DMS 273 (cell line): ENCODE data around the gene MLX.
"Not testable (repeated sequence)": the region's sequence is repeated elsewhere in the genome, so short reads cannot be mapped to it uniquely, and the experiment has no call there.

Source experiments
- DNase-seq: peaks from one replicate; lab custom pipeline; 2025; ENCODE audit not compliant: unreplicated experiment; lab: John Stamatoyannopoulos, UW

MLX gene

DNA sequence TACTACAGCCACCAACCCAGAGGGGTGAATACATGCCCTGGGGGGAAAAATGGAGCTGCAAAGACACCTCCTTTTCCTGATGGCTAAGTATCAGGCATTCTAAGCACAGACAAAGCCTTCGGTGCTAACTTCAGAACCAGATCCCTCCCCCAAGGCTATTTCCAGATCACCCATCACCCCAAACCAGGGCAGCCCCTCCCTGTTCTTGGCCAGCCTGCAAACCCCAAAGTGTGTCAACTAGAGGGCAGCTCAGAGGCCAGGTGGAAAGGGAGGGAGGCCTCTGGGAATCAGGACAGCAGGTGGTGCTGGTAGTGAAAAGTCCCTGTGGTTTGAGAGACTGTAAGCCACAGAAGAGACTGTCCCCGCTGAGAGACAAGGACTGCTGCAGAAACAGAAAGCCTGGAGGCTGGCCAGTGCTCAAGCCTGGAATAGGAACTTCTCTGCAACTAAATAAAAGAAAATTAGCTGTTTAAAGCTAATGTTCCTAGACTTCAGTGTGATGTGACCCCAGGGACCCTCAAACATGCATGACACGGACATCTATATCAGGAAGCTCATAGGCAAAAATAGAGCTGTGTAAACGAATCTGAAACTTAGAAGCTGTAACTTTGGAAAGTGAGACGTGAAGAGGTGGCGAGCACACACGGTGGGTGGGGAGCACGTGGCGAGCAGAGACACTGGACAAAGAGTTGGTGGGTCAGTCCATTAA lies 51.7 kb downstream of the MLX start:
- DNase-seq = peak; percentile 64

DNA sequence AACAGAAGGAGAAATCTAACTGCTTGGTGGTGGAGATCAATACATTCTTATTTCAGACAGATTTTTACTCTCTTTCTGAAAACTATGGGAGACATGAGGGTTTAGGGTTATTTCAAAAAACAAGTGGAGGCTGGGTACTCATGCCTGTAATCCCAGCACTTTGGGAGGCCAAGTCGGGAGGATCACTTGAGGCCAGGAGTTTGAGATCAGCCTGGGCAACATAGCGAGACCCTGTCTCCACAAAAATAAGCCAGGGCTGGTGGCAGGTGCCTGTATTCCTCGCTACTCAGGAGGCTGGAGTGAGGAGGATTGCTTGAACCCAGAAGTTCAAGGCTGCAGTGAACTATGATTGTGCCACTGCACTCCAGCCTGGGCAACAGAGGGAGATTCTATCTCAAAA lies 55.1 kb downstream of the MLX start:
- not testable (repeated sequence) for DNase-seq
